Activated effector memory CD4-positive, alpha-beta T cell treated with Interleukin-2 at 50 U/mL for 16 hours (primary cell): ENCODE measurements around the gene ADAMTS6.
"Not testable (repeated sequence)": the region's sequence is repeated elsewhere in the genome, so short reads cannot be mapped to it uniquely, and the experiment has no call there.

Experiments
- DNase-seq: peaks from one replicate; pipeline ENCODE4 v3.0.0-alpha.2; 2020

The ADAMTS6 gene

DNA sequence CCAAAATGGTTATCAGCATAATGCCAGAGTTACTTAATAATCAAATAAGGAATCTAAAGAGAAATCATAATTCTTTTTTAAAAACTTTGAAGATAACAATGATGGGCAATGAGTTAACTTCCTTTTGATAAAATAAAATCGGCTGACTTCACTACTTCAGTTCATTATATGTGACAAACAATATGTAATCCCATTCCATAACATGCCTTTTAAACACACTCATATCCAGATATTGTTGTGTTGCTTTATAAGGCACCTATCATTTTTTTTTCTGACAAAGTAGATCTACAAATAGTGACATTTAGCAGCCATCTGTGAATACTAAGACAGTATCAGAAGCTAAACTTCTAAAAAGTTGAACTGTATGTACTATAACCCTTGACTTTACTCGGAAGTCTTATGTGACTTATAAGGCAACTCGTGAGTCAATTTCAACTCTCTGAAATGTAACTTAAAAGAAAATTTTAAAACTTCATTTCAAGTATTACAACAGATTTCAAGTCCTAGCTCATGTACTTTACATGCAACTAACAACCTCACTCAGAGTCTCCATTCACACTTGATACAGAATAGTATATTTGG lies 7.5 kb downstream of the ADAMTS6 start:
- DNase-seq = no peak

DNA sequence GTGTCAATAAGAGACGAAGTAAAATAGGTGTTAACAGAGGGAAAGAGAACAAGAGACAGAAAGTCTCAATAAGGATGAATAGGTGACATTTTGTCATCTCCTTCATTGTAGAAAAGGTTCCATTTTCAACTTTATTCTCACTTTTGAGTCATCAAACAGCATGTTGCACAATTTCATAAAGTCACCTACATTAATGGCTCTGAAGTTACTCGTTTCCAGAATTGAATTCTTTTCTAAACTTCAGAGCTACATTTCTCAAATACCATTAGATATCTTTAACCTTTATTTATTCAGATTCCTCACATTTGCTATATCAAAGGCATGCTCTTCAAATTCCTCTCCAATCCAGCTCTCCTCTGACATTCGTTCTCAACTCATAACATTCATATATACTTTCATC lies 13.1 kb downstream of the ADAMTS6 start:
- DNase-seq = no peak

DNA sequence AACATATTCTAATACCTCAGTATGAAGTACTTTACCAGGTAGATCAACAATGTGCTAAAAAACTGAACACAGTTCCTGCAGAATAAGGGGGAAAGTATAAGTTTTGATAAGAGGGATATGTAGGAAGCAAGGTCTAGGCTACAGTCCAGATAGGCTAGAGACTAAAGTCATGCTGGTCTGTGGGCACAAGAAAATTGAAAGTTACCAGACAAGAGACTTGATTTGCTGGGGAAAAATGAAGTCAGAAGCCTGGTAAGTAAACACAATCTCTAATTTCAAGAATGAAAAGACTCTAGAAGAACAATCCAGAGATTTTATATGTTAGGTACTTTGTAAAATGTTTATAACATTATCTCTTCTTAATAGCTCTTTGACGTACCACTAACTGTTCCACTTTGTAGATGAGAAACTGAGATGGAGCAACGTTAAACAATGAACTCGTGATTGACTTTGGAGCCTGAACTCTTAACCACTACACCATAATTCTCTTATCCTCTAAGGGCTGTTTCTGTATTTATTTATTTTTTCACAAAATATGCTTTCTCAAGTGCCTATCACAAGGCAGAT lies 19.5 kb downstream of the ADAMTS6 start:
- no peak for DNase-seq

DNA sequence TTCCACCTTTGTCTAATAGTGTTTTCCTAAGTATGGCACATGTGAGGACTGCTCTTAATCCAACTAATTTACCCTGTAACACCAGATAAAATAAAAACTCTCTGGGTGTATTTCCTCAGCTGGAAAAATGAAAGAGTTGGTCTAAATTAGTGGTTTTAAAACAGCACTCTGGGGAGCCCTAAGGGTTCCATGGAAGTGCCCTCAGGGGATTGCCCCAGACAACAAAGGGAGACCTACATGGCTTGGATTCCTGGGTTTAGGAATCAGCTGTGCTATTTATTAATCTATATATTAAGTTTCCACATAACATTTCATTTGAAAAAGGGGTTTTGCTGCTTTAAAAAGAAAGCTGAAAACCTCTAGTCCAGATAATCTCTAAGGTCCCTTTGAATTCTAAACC lies 20.2 kb downstream of the ADAMTS6 start:
- DNase-seq = no peak

DNA sequence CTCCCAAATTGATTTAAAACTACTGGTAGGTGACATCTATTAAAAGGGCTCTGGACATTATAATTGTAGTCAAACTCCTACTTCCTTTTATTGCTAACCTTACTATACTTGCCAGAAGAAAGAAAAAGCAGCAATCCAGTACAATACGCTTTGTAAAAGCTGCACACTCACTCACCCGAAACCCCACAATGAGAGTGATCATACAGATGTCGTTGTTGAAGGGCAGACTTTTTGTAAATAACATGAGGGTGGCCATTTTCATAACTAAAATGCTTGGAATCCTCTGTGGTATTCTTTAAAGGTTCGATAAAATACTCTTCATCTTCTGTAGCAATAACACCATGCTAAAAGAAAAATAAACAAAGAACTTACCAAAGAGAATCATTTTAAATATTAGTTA lies 21.7 kb downstream of the ADAMTS6 start:
- DNase-seq = no peak

DNA sequence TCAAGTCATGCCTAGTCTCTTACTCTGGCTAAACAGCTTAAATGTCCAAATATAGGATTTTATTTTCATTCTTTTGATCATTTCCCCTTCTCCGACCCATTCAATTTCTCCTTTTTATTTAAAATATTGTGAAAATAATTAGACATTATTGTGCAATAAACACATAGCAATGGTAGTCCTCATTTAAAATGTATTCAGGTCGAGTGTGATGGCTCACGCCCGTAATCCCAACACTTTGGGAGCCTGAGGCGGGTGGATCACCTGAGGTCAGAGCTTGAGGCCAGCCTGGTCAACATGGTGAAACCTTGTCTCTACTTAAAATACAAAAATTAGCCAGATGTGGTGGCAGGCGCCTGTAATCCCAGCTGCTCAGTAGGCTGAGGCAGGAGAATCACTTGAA lies 26.7 kb downstream of the ADAMTS6 start:
- DNase-seq = no peak

DNA sequence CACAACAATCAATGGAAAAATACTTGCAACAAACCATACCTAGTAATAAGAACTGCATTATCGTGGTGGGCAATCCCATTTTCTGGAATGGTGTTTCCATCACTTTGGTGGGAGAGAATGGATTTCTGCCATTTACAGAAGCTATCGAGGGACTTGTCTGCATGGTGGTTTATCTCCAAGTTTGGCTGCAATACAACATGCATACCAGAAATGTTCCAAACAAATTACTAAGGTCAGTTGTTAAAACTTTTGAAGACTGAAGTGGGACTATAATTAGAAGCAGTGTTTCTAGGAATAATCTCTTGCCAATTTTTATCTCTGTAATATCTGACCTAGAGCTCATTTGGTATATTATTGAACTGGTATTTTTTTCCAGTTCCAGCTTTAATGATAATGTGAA lies 30.3 kb downstream of the ADAMTS6 start:
- no peak for DNase-seq

DNA sequence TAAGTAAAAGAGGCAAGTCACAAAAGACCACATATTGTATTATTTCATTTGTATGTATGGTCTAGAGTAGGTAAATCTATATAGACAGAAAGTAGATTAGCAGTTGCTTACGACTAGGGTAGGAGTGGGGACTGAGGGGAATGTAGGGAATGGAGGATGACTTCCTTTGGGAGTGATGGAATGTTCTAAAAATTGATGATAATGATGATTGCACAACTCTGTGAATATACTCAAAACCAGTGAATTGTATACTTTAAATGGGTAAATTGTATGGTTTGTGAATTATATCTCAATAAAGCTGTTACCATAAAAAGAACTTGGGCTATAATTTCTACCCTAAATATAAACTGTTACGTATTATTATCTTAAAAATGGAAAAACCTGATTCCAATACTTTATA lies 35.0 kb downstream of the ADAMTS6 start:
- DNase-seq = no peak

DNA sequence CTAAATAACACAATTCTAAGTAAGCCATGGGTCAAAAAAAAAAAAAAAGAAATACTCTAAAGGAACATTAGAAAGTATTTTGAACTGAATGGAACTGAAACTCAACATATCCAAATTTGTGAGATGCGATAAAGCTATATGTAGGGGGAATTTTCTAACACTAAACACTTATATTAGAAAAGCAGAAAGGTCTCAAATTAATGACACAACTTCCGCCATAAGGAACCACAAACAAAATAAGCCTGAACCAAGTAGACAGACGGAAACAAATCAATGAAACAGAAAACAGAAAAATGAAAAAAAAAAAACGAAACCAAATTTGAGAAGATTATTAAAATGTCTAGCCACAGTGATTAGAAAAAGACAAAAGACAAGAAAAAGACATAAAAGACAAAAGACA lies 39.9 kb downstream of the ADAMTS6 start:
- no peak for DNase-seq

DNA sequence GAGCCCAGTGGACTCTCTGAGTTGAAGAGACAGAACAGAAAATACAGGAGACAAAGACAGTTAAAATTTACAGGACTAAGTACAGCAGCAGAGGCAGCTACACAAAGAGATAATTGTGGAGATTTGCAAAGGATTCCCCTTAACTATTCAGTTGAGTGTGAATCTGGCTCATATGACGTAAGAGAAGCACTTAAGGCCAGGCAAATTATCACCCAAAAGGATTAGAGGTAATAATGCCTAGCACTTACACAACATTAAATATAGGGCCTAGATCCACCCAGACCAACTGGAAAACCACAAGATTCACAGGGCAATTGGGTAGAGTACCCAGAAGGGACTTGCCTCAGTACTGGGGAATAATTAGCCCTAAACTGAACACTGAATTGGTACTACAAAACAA lies 41.3 kb downstream of the ADAMTS6 start:
- DNase-seq = no peak

DNA sequence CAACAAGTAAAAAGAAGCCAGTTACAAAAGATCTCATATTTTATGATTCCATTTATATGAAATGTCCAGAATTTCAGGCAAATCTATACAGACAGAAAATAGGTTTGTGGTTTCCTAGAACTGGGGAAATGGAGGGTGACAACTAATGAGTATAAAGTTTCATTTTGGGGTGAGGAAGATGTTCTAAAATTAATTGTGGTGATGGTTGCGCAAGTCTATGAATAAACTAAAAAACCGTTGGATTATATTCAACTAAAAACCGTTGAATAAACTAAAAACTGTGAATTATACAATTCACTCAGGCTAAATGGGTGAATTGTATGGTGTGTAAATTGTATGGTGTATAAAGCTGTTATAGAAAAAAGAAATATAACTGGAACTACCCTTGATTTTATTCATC lies 47.6 kb downstream of the ADAMTS6 start:
- no peak for DNase-seq

DNA sequence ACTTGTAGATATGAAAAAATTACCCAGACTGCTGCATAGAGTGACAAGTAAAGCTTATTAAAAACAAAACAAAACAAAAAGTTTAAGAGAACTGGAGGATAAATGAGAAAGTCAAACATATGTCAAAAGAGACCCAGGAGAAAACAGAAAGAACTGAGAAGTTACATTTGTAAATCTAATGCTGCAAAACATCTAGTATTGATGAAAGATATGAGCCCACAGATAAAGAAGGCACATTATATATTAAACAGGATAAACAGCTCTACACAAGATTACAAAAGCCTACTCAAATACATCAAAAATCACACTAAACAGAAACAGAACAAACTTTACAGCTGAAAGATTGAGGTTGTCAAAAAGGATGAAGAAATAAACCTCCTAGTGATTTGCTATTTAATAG lies 55.1 kb downstream of the ADAMTS6 start:
- DNase-seq = no peak

DNA sequence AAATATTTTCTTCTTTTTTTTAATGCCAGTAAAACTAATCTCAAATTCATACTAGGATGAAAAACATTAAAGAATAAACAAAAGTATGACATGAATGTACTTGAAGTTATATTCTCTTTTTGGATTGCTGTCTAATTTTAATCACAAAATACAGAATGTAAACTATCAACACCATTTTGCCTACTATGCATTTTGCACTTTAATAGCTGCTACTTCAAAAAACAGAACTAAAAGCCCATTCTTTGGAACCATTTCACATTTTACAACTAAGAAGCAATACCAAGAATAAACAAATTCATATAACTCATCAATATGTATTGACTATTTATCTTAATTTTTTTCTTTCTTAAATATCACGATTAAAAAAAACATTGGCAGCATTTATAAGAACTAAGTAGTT lies 58.1 kb downstream of the ADAMTS6 start:
- DNase-seq = no peak

DNA sequence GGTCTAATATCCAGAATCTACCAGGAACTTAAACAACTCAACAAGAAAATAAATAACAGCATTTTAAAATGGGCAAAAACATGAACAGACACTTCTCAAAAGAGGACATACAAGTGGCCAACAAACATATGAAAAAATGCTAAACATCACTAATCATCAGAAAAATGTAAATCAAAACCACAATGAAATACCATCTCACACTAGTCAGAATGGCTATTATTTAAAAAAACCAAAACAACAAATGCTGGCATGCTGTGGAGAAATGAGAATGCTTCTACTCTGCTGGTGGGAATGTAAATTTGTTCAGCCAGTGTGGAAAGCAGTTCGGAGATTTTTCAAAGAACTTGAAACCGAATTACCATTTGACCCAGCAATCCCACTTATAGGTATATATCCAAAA lies 63.1 kb downstream of the ADAMTS6 start:
- no peak for DNase-seq

DNA sequence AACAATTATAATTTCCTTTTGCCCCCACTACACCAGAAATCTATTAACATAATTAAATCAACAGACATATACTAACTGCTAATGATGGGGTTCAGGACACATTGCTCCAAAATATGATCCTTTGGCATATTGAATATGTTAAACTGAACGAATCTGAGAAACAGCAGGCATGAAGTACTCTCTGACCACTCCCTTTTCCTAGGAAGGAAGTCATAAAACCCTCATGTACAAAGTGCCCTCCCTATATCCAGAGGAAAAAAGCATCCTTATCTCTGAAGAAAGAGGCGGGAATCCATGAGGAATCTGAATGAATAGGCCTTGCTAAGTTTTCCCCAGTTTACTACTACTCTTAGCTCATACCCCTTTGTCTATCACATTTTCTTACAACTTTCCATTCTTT lies 67.9 kb downstream of the ADAMTS6 start:
- no peak for DNase-seq

DNA sequence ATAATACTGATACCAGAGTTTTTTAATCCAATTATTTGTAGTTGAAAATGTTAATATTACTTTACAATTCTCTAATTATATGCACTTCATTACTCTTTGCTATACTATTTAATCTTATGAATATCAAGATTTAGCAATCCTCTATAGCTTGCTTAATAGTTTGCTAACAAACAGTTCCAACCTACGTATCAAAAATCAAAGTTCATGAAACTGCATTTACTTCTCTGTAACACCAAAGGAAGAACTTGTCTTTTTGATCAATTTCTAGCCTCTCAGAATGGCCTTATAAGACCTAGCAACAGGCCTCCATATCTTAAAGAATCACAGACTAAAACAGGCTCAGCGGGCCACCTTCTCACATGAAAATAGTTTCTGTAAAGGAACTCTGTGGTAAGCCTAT lies 68.9 kb downstream of the ADAMTS6 start:
- no peak for DNase-seq

DNA sequence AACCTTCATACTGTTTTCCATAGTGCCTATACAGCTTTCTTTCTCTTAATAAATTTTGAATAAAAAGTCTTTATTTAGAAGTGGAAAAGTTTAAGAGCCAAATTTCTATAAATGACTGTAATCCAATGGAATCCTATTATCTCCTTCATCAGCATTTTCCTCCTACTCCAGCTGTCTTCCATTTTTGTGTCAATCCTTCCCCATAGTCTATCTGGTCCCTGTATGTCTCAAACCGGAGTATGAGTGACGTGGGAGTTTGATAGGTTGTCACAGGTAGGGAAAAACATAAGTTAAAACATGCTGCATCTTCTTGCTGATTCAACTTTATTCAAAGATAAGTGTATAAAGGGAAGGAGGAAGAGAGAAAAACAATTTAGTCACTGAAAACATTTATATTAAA lies 70.4 kb downstream of the ADAMTS6 start:
- DNase-seq = no peak

DNA sequence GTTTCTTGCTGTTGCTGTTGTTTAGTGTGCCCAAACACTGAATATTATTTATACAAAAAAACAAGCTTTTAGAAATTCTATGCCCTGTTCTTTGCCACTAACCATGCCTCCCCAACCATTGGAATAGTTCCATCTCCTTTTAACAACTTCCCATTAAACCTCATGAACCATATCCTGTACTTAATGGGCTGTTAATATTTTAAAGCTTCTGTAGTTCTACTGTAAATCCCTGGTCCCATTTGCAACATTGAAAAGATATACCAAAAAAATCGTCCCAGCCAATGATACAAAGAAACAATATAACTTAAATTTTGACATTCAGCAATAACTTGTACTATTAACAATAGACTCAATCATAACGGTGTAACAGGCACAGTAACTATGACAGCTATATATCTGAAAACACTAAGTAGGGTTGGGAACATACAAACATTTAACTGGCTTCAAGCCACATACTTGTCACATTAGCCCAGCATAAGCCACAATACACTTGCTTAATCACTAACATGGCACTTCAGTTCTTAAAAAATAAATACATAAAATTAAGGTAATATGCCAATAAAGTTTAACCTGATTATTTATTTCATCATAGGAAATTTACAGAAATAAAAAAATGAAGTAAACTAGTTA lies 86.1 kb downstream of the ADAMTS6 start:
- no peak for DNase-seq

DNA sequence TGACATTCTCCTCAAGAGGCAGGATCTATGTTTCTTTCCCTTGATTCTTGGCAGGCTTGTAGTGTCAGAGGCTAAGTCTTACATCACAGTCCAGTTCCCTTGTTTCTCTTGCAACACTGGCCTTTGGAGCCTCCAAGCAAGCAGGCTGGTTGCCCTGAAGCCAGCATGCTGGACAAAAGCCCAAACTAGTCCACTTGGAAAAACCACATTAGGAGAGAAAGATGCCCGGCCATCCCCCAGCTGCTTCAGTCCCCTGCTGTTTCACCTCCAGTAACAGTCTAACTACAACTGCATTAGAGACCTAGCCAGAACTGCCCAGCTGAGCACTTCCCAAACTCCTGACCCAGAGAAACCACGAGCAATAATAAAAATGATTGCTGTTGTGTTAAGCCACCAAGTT lies 87.6 kb downstream of the ADAMTS6 start:
- DNase-seq = no peak

DNA sequence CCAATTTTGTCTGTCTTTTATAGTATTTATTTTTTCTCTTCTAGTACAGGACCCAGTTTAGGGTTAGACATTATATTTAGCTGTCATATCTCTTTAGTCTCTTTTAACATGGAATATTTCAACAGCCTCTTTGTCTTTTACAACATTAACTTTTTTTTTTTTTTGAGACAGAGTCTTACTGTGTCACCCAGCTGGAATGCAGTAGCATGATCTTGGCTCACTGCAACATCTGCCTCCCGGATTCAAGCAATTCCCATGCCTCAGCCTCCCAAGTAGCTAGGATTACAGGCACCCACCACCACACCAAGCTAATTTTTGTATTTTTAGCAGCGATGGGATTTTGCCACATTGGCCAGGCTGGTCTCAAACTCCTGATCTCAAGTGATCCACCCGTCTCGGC lies 90.1 kb downstream of the ADAMTS6 start:
- no peak for DNase-seq

DNA sequence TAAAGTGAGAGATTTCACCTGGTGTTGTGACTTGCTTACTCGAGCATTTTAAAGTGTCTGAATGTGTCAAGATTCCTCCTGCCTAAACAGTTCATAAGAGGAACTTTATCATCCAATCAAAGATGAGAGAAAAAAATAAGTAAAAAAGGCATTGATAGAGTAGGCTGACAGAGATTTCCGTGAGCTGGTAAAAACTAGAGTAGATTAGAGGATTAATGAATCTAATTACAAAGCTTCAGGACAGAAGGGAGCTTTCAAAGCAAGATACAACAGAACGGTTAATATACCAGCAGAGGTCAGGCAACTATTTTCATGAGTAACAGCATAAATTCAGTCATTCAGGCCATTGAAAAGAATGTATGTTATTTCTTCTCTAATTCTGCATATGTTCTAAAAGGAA lies 91.5 kb downstream of the ADAMTS6 start:
- no peak for DNase-seq

DNA sequence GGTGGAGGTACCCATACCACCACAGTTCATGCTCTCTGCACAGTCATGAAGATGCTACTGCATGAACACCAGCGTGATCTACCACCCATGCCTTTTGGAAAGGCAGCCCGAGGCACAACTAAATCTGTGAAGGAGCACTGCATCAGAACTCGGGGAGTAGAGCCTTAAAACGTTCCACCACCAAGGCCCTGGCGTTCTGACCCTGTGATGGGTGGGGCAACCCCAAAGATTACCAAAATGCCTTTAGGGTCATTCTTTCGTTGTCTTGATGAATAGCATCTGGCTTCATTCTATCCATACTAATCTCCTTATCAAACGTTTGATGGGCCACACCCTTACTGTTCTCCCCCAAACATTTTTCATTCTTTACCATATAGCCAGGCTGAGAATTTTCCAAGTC lies 97.9 kb downstream of the ADAMTS6 start:
- no peak for DNase-seq

DNA sequence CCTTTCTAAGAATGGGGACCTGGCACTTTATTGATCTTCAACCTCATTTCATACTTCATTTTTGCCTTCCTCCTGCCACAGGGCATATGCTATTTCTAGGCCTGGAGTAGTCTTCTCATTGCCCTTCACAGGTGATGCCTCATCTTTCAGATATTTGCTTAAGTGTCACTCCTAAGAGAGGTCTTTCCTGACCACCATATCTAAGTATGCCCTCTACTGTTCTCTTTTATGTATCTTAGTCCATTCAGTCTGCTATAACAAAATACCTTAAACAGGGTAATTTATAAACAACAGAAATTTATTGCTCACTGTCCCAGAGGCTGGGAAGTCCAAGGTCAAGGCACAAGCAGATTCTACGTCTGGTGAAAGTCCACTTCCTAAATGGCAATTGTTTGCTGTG lies 99.1 kb downstream of the ADAMTS6 start:
- no peak for DNase-seq

DNA sequence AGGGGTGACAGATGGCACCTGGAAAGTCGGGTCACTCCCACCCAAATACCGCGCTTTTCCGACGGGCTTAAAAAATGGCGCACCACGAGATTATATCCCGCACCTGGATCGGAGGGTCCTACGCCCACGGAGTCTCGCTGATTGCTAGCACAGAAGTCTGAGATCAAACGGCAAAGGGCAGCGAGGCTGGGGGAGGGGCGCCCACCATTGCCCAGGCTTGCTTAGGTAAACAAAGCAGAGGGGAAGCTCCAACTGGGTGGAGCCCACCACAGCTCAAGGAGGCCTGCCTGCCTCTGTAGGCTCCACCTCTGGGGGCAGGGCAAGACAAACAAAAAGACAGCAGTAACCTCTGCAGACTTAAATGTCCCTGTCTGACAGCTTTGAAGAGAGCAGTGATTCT lies 111.2 kb downstream of the ADAMTS6 start:
- not testable (repeated sequence) for DNase-seq

DNA sequence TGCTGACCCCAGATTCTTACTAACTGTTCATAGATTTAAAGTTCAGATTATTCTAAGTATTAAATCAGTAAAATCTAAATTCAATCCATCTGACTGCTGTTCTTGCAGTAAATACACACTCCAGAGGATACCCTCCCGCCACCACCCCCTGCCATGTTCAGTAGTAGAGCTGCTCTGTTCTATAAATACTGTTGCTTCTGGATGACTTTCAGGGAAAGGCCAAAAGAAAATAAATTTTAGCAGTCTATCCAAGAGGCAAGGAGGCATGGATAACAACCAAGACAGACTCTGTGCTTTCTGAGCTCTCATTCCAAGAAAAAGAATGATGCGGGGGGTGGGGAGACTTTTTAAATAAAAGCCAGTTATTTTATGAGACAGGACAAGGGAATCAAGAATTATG lies 115.1 kb downstream of the ADAMTS6 start:
- no peak for DNase-seq
